ENCODE measurements around the gene C6orf136. TPM values are rescaled to one million over a fixed set of nuclear protein-coding genes. Genes with fewer than 3 reads are reported as not detected.

The C6orf136 gene
- total RNA-seq, 1 experiment from 2014 or later = 25.0 TPM

DNA sequence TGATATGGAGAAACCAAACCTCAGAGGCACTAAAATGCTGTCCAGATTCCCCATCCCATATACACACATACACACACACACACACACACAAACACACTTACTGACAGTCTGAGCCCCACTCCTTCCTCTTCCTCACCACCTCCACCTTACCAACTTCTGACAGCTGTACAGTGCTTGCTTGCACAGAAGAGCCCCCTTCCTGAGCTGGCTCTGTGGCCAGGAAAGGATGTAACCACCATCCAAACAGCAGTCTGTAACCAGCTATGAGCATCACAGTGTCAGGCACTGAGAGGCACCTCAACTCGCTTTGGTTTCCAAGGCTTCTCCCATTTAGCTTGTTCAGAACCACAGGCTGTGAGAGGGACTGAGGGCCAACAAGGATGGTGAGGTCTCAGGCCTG, 5.9 kb upstream of the C6orf136 start:
- no peaks in the 10 kb centered on the region for H3K27me3 ChIP-seq (replicated peaks; ENCODE audit: insufficient read depth, low read depth, low read length, poor library complexity)
- no peaks in the 10 kb centered on the region for H3K4me1 ChIP-seq (ENCODE audit: insufficient read depth, low read length, poor library complexity, severe bottlenecking)
- ChIA-PET POLR2A (ENCODE audit: low non-redundant PET) (no interaction called here), CTCF (no interaction called here)
- H3K27ac ChIP-seq (ENCODE audit: low read depth, low read length, poor library complexity, severe bottlenecking) = no peak overlapping the region
- BruUV-seq (replicated peaks) = no TSS peak
- H3K9me3 ChIP-seq (ENCODE audit: low read depth, low read length, poor library complexity, severe bottlenecking) = no peaks in the 10 kb centered on the region
- H3K36me3 ChIP-seq (ENCODE audit: insufficient read depth, low read length, poor library complexity, severe bottlenecking) = peaks cover 30% of the 10 kb centered on the region
- DNase-seq (ENCODE audit: low spot score) = no peak
- TF ChIP-seq EZH2 (IDR thresholded peaks at IDR 0.05; ENCODE audit: borderline replicate concordance, low read depth, low read length, poor library complexity, severe bottlenecking) = no peak
- TF ChIP-seq, protein P1, sequence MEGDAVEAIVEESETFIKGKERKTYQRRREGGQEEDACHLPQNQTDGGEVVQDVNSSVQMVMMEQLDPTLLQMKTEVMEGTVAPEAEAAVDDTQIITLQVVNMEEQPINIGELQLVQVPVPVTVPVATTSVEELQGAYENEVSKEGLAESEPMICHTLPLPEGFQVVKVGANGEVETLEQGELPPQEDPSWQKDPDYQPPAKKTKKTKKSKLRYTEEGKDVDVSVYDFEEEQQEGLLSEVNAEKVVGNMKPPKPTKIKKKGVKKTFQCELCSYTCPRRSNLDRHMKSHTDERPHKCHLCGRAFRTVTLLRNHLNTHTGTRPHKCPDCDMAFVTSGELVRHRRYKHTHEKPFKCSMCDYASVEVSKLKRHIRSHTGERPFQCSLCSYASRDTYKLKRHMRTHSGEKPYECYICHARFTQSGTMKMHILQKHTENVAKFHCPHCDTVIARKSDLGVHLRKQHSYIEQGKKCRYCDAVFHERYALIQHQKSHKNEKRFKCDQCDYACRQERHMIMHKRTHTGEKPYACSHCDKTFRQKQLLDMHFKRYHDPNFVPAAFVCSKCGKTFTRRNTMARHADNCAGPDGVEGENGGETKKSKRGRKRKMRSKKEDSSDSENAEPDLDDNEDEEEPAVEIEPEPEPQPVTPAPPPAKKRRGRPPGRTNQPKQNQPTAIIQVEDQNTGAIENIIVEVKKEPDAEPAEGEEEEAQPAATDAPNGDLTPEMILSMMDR (conservative IDR thresholded peaks at IDR 0.05; ENCODE audit: low read depth, low read length) = no peak
- intact Hi-C loops (cut with micrococcal nuclease; ENCODE audit: unreplicated experiment) = no loop called here
- H3K4me3 ChIP-seq (ENCODE audit: low read depth, low read length, poor library complexity, severe bottlenecking) = no peak overlapping the region

DNA sequence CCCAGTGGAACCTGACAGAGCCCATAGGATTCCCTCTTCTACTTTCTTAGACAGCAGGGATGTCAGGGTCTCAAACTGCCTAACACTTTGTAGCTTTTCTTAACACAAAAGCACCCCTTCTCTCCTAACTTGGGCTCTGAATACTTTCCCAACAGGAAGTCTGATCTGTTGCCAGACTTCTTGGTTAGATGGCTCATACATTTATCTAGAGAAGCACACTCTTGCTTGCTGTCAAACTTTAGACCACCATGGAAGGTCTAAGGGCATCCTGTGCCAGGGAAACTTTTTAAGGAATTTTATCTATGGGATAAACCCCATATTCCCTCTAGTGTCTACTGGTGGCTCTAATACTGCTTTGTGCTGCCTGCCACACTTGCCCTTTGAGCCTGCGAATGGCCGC, 3.3 kb upstream of the C6orf136 start:
- CTCF ChIA-PET = no interaction called here
- no TSS peak for BruUV-seq (replicated peaks)
- TF ChIP-seq, protein P1 (conservative IDR thresholded peaks at IDR 0.05; ENCODE audit: low read depth, low read length) = no peak
- TF ChIP-seq EZH2 (IDR thresholded peaks at IDR 0.05; ENCODE audit: borderline replicate concordance, low read depth, low read length, poor library complexity, severe bottlenecking) = no peak
- H3K36me3 ChIP-seq (ENCODE audit: insufficient read depth, low read length, poor library complexity, severe bottlenecking) = peaks cover 33% of the 10 kb centered on the region
- no peak overlapping the region for H3K27ac ChIP-seq (ENCODE audit: low read depth, low read length, poor library complexity, severe bottlenecking)
- no peaks in the 10 kb centered on the region for H3K27me3 ChIP-seq (replicated peaks; ENCODE audit: insufficient read depth, low read depth, low read length, poor library complexity)
- H3K4me3 ChIP-seq (ENCODE audit: low read depth, low read length, poor library complexity, severe bottlenecking) = no peak overlapping the region
- intact Hi-C loops (cut with micrococcal nuclease; ENCODE audit: unreplicated experiment) = no loop called here
- peaks cover 10% of the 10 kb centered on the region for H3K4me1 ChIP-seq (ENCODE audit: insufficient read depth, low read length, poor library complexity, severe bottlenecking)
- POLR2A ChIA-PET (ENCODE audit: low non-redundant PET) = no interaction called here
- H3K9me3 ChIP-seq (ENCODE audit: low read depth, low read length, poor library complexity, severe bottlenecking) = no peaks in the 10 kb centered on the region
- DNase-seq (ENCODE audit: low spot score) = no peak

DNA sequence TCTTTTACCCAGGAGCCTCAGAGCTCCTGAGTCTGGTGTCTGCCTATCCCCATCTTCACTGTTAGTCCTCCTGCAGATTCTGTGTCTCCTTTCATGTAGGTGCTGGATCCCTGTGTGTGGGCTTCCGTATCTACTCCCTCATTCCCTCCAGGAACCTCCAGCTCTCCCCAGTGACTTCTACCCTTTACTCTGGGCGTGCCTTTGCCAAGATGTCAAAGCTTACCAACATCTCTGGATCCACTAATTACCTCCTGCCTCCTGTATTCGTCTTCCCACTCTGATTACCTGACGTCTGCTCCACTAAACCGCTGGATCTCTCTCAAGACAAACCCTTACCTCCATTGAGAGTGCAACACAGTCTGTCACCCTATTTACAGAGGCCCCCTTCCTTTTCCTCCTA, 2.2 kb upstream of the C6orf136 start:
- ChIA-PET POLR2A (ENCODE audit: low non-redundant PET) (no interaction called here), CTCF (interaction anchor here (0.5 kb wide), 1 partner anchor 1186 kb away, joined by 6 read pairs; no protein-coding TSS in a partner anchor)
- no peak for DNase-seq (ENCODE audit: low spot score)
- H3K4me3 ChIP-seq (ENCODE audit: low read depth, low read length, poor library complexity, severe bottlenecking) = no peak overlapping the region
- no TSS peak for BruUV-seq (replicated peaks)
- intact Hi-C loops (cut with micrococcal nuclease; ENCODE audit: unreplicated experiment) = no loop called here
- H3K4me1 ChIP-seq (ENCODE audit: insufficient read depth, low read length, poor library complexity, severe bottlenecking) = peaks cover 10% of the 10 kb centered on the region
- peaks cover 33% of the 10 kb centered on the region for H3K36me3 ChIP-seq (ENCODE audit: insufficient read depth, low read length, poor library complexity, severe bottlenecking)
- H3K27ac ChIP-seq (ENCODE audit: low read depth, low read length, poor library complexity, severe bottlenecking) = no peak overlapping the region
- H3K27me3 ChIP-seq (replicated peaks; ENCODE audit: insufficient read depth, low read depth, low read length, poor library complexity) = no peaks in the 10 kb centered on the region
- no peaks in the 10 kb centered on the region for H3K9me3 ChIP-seq (ENCODE audit: low read depth, low read length, poor library complexity, severe bottlenecking)
- TF ChIP-seq EZH2 (IDR thresholded peaks at IDR 0.05; ENCODE audit: borderline replicate concordance, low read depth, low read length, poor library complexity, severe bottlenecking) = no peak
- TF ChIP-seq, protein P1 (conservative IDR thresholded peaks at IDR 0.05; ENCODE audit: low read depth, low read length) = no peak
